Iris pigment epithelial cell (primary cell): ENCODE measurements around the gene SIAH3.
A peak's percentile ranks its signal among the peaks of the same experiment; 100 is the strongest.
"Not testable (repeated sequence)": the region's sequence is repeated elsewhere in the genome, so short reads cannot be mapped to it uniquely, and the experiment has no call there.

ENCODE experiments used
- DNase-seq: peaks from one replicate; pipeline ENCODE4 v3.0.0-alpha.2; 2011; ENCODE audit warnings: low read depth

The SIAH3 gene, protein sequence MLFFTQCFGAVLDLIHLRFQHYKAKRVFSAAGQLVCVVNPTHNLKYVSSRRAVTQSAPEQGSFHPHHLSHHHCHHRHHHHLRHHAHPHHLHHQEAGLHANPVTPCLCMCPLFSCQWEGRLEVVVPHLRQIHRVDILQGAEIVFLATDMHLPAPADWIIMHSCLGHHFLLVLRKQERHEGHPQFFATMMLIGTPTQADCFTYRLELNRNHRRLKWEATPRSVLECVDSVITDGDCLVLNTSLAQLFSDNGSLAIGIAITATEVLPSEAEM

GRCh38 chr13:45851171-45851921 lies at the start of gene SIAH3:
Gene SIAH3, minus strand, starts transcription at chr13:45851753. Its CDS starts 124 bp downstream, at chr13:45851629.
- DNase-seq, result peak; percentile 58

GRCh38 chr13:45899406-45899805 lies 47.9 kb upstream of the SIAH3 start:
- no peak for DNase-seq

DNA sequence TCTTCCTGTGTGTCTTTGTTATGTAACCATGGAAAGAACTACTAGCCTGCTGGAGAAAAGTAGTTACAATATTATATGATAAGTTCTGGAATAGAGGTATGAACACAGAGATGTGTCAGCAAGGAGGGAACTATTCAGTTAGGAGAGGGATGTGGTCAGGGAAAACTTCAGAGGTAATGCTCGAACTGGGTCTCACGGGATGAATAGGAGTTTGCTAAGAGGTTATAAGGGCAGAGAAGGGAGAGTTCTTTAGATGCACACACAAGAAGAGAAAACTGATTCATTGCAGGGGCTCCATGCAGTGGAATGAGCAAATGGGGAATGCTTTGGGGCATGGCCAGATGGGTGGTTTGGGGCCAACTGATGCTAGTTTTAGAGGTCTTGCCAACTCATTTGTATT lies 46.0 kb upstream of the SIAH3 start:
- DNase-seq, result no peak

GRCh38 chr13:45896285-45896684 lies 44.7 kb upstream of the SIAH3 start:
- no peak for DNase-seq

- no peak for DNase-seq
Measured at GRCh38 chr13:45895881-45896280, 44.3 kb upstream of the SIAH3 start.

- DNase-seq, result no peak
Measured at GRCh38 chr13:45892513-45892912, 41.0 kb upstream of the SIAH3 start.

- no peak for DNase-seq
Measured at GRCh38 chr13:45889590-45890243, 38.2 kb upstream of the SIAH3 start.

- DNase-seq, result no peak
Measured at GRCh38 chr13:45886466-45886865, 34.9 kb upstream of the SIAH3 start.

- DNase-seq, result no peak
Measured at GRCh38 chr13:45885194-45885593, 33.6 kb upstream of the SIAH3 start.

- DNase-seq, result no peak
Measured at GRCh38 chr13:45882626-45883025, 31.1 kb upstream of the SIAH3 start.

- no peak for DNase-seq
Measured at GRCh38 chr13:45881353-45881752, 29.8 kb upstream of the SIAH3 start.

GRCh38 chr13:45880242-45880641 lies 28.7 kb upstream of the SIAH3 start:
- DNase-seq, result no peak

DNA sequence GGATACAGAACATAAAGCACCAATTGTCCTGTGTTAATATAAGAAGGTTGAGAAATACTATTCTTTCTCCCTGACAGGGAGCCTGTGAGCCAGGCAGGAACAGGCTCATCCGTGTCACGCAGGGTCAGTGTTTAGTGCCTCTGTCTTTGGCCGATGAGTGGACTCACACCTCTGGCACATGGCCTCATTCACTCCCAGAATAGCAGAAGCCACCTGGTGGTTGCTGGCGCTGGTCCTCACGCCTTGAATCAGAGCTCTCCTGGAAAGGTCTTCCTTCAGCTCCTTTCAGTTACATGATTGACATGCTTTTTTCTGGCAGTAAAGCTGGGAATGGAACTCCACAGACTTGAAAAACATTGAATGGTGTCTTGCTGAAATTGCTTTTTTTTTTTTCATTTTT lies 28.1 kb upstream of the SIAH3 start:
- DNase-seq, result no peak

GRCh38 chr13:45878966-45879365 lies 27.4 kb upstream of the SIAH3 start:
- no peak for DNase-seq

DNA sequence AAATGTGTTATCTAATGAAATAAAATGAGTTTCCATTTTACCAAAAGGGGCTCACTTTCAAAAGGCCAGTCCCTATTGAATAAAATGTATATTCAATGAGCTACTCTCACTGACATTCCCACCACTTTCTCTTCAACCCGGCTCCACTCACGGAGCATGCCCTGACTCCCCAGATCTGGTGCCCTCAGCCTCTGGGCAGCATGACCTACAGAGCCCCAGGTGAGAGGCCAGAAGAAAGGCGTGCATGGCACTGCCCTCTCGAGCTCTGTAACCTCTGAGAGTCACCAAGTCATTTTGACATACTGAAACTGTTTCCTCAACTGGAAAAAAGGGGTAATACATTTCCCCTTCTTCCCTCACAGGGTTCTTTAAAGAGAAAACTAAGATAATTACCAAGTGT lies 25.2 kb upstream of the SIAH3 start:
- no peak for DNase-seq

- DNase-seq, result no peak
Measured at GRCh38 chr13:45875951-45876350, 24.4 kb upstream of the SIAH3 start.

- DNase-seq, result peak; percentile 11
Measured at GRCh38 chr13:45873491-45874325, 22.2 kb upstream of the SIAH3 start.

DNA sequence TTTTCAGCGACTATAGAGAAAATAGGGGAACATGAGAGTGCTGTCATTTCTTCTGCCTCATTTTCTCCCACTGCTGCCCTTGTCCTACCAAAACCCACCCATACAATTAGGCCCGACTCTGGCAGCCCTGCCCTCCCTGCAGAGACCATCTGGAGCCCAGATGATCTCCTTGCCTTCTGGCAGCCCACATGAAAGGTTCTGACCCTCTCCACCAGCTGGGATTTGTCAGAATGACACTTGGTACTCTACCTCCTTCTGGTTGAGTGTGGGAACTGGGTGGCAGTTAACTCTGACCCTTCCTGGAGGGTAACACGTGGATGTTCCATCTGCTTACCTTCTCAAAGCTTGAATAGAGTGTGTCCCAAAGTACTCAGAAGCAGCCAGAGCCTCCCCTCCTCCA lies 21.0 kb upstream of the SIAH3 start:
- DNase-seq, result no peak

GRCh38 chr13:45871201-45871600 lies 19.6 kb upstream of the SIAH3 start:
- DNase-seq, result not testable (repeated sequence)

DNA sequence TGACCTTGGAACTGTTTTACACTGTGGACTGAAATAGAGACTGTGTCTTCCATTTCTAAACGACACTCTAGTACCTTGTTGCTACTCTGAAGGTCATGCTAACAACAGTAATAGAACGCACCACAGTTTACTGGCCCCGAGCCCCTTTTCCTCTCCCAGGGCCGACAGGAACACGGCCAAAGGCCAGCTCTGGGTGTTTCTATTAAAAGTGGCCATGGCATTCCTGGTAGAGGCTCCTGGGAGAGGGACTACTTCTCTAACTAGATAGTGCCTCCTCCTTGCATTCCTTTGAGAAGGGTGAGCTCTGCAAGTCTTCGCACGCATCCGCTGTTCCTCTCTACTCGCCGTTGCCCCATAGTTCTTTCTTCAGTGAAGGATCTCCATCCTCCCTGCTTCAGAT lies 18.7 kb upstream of the SIAH3 start:
- DNase-seq, result no peak

DNA sequence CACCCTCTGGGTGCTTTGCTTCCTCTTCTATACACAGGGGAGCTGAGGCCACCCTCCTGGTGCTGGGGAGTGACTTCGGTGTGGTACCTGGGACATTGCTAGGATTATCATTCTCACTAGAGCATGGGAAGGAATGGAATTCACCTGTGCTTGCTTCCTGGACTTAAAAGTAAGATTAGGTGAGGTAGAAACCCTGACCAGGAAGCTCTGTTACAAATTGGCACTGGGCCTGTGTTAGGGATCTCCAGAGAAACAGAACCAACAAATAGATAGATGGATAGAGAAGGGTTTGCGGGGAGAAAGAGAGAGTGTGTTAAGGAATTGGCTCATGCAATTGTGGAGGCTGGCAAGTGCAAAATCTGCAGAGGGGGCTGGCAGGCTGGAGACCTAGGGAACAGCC lies 13.9 kb upstream of the SIAH3 start:
- no peak for DNase-seq
